Gastroesophageal sphincter (tissue), 4 donors: Measurements from ENCODE around the gene FEZF2. TPM values are rescaled to one million over a fixed set of nuclear protein-coding genes. Genes with fewer than 3 reads are reported as not detected.

Experiments used
- ATAC-seq: fragments of 150-250 bp; one replicate; pipeline ENCODE4 v1.9.1; 2016; ENCODE audit warnings: mild to moderate bottlenecking, moderate library complexity
- H3K27ac ChIP-seq, 4 donors: fragments of 200-600 bp; sonication (generic) in 3 of 4; 1 replicate in 3 of 4; 2 replicates in 1 of 4; pipeline ENCODE4 v1.5.1; 2016 to 2019
- H3K27me3 ChIP-seq: fragments of 200-600 bp; sonication (generic); one replicate; pipeline ENCODE4 v1.5.1; 2019
- H3K36me3 ChIP-seq, 2 donors: fragments of 200-600 bp; sonication (generic); one replicate each; pipeline ENCODE4 v1.5.1; 2019; ENCODE audit warnings: control low read depth in 1 of 2
- H3K4me1 ChIP-seq, 3 donors: fragments of 200-600 bp; sonication (generic); 1 replicate in 2 of 3; 2 replicates in 1 of 3; pipeline ENCODE4 v1.5.1; 2016 to 2019; ENCODE audit warnings: control low read depth in 2 of 3
- H3K4me3 ChIP-seq, 2 donors: fragments of 200-600 bp; sonication (generic); one replicate each; pipeline ENCODE4 v1.5.1; 2019; ENCODE audit warnings: mild to moderate bottlenecking in 1 of 2, moderate library complexity in 1 of 2
- H3K9me3 ChIP-seq, 3 donors: fragments of 200-600 bp; sonication (generic); one replicate each; pipeline ENCODE4 v1.5.1; 2017 to 2019; ENCODE audit warnings: control low read depth in 2 of 3
- EP300 ChIP-seq: sonication (generic); formaldehyde crosslinking; IDR thresholded peaks from one replicate; pipeline ENCODE4 v1.6.1; 2017; ENCODE audit warnings: antibody characterized with exemption, mild to moderate bottlenecking
- POLR2A ChIP-seq, 2 donors: fragments of 450-650 bp; IDR thresholded peaks; one replicate each; pipeline ENCODE4 v1.6.1; 2017; ENCODE audit warnings: antibody characterized with exemption in 2 of 2, mild to moderate bottlenecking in 2 of 2, moderate library complexity in 1 of 2
- POLR2AphosphoS5 ChIP-seq: sonication (generic); formaldehyde crosslinking; IDR thresholded peaks from one replicate; pipeline ENCODE4 v1.6.1; 2017; ENCODE audit warnings: antibody characterized with exemption
- WGBS, 2 donors: methylation state at CpG; one replicate each; pipeline ENCODE4 v1.1.5; 2018; ENCODE audit warnings: low coverage in 1 of 2; 5-methylcytosine and 5-hydroxymethylcytosine counted together
- total RNA-seq, 4 donors: library from RNA; depleted of rRNA; stranded (reverse); fragments of >200 nt; gene quantifications; one replicate each; pipeline ENCODE4 v1.1.0, GENCODE V29; 2016
- TF ChIP-seq, protein P1 (sequence below), 4 experiments: fragments of 200-600 bp in 2 of 4; fragments of 450-650 bp in 2 of 4; sonication (generic) in 1 of 4; IDR thresholded peaks; one replicate each; pipeline ENCODE4 v1.5.1; 2017 to 2019; ENCODE audit warnings: antibody characterized with exemption in 4 of 4, mild to moderate bottlenecking in 2 of 4, moderate library complexity in 2 of 4

Gene FEZF2
- total RNA-seq, 4 donors from 2014 or later, result not detected

DNA sequence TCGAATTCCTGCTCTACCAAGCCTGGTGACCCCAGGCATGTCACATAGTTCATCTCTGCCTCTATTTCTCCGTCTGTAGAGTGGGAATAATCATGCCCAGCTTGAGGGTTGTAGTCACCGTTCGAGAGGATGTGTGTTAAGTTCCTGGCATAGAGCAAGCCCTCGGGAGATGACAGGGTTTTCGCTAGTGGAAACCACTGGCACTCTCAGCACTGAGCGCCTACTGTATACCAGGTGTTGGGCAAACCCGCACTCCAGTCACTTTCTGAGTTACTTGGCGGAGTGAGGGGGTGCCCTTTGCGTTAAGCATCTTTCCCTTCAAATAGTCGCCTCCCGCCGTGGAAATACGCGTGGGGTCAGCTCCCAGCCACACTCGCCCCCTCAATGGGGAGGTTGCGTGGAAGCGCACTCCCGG lies 5.1 kb downstream of the FEZF2 start:
- TF ChIP-seq, protein P1, sequence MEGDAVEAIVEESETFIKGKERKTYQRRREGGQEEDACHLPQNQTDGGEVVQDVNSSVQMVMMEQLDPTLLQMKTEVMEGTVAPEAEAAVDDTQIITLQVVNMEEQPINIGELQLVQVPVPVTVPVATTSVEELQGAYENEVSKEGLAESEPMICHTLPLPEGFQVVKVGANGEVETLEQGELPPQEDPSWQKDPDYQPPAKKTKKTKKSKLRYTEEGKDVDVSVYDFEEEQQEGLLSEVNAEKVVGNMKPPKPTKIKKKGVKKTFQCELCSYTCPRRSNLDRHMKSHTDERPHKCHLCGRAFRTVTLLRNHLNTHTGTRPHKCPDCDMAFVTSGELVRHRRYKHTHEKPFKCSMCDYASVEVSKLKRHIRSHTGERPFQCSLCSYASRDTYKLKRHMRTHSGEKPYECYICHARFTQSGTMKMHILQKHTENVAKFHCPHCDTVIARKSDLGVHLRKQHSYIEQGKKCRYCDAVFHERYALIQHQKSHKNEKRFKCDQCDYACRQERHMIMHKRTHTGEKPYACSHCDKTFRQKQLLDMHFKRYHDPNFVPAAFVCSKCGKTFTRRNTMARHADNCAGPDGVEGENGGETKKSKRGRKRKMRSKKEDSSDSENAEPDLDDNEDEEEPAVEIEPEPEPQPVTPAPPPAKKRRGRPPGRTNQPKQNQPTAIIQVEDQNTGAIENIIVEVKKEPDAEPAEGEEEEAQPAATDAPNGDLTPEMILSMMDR (IDR thresholded peaks at IDR 0.05), result no peak
- TF ChIP-seq POLR2A (IDR thresholded peaks at IDR 0.05), result no peak
- TF ChIP-seq POLR2AphosphoS5, result no peak
- TF ChIP-seq EP300, result no peak
- H3K4me1 ChIP-seq, result peaks cover 0 to 54% (median 16%) of the 10 kb centered on the region in 3 donors
- H3K4me3 ChIP-seq, result no peak overlapping the region
- ATAC-seq, result no peak
- 3 to 6% methylated on average over 6 to 14 of the region's 19 CpGs for WGBS, 2 donors
- no peaks in the 10 kb centered on the region for H3K36me3 ChIP-seq
- H3K27me3 ChIP-seq, result peaks cover 90% of the 10 kb centered on the region
- no peak overlapping the region for H3K27ac ChIP-seq
- no peaks in the 10 kb centered on the region for H3K9me3 ChIP-seq

DNA sequence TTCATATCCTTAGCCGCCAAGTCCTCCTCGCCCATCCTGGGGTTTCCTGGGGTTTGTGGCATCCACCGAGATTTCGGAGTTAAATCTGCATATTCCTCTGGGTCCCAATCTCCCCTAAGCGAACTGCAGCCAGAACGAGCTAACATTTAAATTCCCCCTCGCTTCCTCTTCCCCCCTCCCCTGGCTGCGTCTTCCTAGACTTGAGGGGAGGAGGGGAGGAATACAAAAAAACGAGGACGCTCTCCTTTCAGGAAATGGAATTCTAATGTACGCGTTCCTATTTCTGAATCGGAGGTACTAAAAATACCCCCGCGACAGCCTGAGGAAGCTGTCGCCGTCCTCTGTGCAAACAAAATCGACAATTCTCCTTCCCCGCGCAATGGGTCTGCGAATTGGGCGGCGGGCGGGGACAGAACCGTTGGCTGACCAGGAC lies 5.6 kb downstream of the FEZF2 start:
- H3K9me3 ChIP-seq, result no peaks in the 10 kb centered on the region
- WGBS, 2 donors, result 3 to 6% methylated on average over 4 to 22 of the region's 25 CpGs
- no peak overlapping the region for H3K27ac ChIP-seq
- TF ChIP-seq EP300, result no peak
- no peak for TF ChIP-seq POLR2A (IDR thresholded peaks at IDR 0.05)
- H3K27me3 ChIP-seq, result peaks cover 90% of the 10 kb centered on the region
- no peak overlapping the region for H3K4me3 ChIP-seq
- H3K36me3 ChIP-seq, result no peaks in the 10 kb centered on the region
- no peak for ATAC-seq
- peaks cover 0 to 49% (median 14%) of the 10 kb centered on the region in 3 donors for H3K4me1 ChIP-seq

DNA sequence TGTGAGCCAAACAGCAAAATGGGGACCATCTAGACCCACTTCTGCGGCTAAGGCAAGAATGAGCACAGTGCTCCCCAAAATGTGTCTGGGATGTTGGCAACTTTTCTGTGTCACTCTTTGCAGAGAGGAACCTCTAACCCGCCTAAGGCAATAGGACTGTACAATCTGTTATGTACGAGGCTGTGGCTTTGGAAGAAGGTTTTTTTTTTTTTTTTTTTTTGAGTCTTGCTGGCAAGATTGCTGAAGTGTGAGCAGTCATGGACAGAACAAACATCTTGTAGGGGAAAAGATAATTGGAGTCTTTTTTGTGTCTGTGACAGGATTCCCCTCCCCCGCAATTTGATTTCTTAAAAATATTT lies 7.2 kb downstream of the FEZF2 start:
- Histone ChIP-seq H3K27me3 (peaks cover 87% of the 10 kb centered on the region), H3K36me3 (no peaks in the 10 kb centered on the region), H3K27ac (no peak overlapping the region), H3K9me3 (no peaks in the 10 kb centered on the region), H3K4me3 (no peak overlapping the region), H3K4me1 (peaks cover 0 to 32% (median 11%) of the 10 kb centered on the region in 3 donors)
- 15 to 22% methylated on average over 3 to 4 of the region's 4 CpGs for WGBS, 2 donors
- TF ChIP-seq POLR2A (IDR thresholded peaks at IDR 0.05), result no peak
- TF ChIP-seq EP300, result no peak
- TF ChIP-seq, protein P1 (IDR thresholded peaks at IDR 0.05), result no peak
- TF ChIP-seq POLR2AphosphoS5, result no peak
- no peak for ATAC-seq

DNA sequence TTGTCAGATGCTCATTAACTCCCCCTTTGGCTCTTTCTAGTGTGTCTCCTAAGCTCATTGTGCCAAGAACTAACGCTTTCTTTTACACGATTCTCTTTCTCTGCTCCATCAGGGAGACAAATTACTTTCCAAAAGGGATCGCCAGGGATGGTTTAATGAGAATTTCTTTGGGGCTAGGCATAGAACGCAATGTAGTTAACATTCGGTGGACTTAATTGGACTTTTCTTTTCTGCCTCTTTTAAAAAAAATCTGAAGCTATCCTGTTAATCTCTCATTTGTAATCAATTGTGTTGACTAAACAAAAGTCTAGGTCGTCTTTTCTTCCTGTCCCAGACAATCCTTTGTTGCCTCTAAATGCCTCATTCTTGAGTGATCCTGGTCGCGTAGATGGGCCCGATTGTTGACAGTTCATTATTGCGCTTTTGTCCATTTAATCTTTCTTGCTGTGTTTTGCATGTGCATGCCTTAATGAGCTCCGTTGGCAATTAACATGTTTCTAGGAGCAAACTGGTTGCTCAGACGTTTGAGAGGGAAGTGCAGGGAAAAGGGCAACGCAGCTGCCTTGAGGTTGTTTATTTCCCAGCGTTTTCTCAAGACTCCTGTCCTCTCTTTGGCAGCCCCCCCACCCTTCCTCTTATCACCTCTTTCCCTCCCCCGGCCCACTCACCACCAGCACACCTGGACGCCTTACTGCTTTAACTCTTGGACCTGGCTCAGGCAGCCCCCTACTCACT lies 7.8 kb downstream of the FEZF2 start:
- no peak for ATAC-seq
- Histone ChIP-seq H3K36me3 (no peaks in the 10 kb centered on the region), H3K27me3 (peaks cover 83% of the 10 kb centered on the region), H3K4me3 (no peak overlapping the region), H3K9me3 (no peaks in the 10 kb centered on the region), H3K4me1 (peaks cover 0 to 26% (median 9%) of the 10 kb centered on the region in 3 donors), H3K27ac (no peak overlapping the region)
- 12 to 15% methylated on average over 13 to 15 of the region's 16 CpGs for WGBS, 2 donors
- TF ChIP-seq, protein P1 (IDR thresholded peaks at IDR 0.05), result no peak
- TF ChIP-seq POLR2A (IDR thresholded peaks at IDR 0.05) (no peak), POLR2AphosphoS5 (no peak), EP300 (no peak)

DNA sequence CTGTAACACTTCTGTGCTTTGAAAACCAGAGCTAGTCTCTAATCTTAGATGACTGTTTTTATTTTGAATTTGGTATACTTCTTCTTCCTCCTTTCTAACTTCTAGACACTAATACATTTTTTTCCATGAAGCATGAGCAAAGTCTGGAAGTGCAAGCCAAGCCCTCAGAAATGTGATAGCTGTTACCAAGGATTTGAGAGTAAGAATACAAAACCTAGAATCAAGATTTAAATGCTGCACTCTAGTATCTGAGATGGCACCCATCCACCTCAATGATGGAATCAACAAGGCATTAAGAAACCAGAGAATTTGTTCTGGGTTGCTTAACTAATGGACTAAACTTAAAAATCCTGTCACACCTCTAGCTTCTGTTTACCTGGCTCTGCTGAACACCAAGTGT lies 9.2 kb downstream of the FEZF2 start:
- TF ChIP-seq POLR2AphosphoS5 (no peak), POLR2A (IDR thresholded peaks at IDR 0.05) (no peak), EP300 (no peak)
- TF ChIP-seq, protein P1 (IDR thresholded peaks at IDR 0.05), result no peak
- Histone ChIP-seq H3K4me1 (peaks cover 0 to 17% (median 6%) of the 10 kb centered on the region in 3 donors), H3K27ac (no peak overlapping the region), H3K9me3 (no peaks in the 10 kb centered on the region), H3K36me3 (no peaks in the 10 kb centered on the region), H3K27me3 (peaks cover 80% of the 10 kb centered on the region), H3K4me3 (no peak overlapping the region)
- no peak for ATAC-seq
